Right ventricle myocardium superior (tissue), 1 donor: ENCODE data around the gene APOBEC3G. TPM values are rescaled to one million over a fixed set of nuclear protein-coding genes. Genes with fewer than 3 reads are reported as not detected.
"Not testable (repeated sequence)": the region's sequence is repeated elsewhere in the genome, so short reads cannot be mapped to it uniquely, and the experiment has no call there.

ENCODE experiments used
- ATAC-seq: fragments of 200-7000 bp; cut with Tn5 transposase; one replicate; pipeline ENCODE4 v1.9.1; 2020; ENCODE audit warnings: mild to moderate bottlenecking; ENCODE audit not compliant: poor library complexity
- DNase-seq: peaks from one replicate; pipeline ENCODE4 v3.0.0-alpha.2; 2020
- intact Hi-C: fragments of 100-400 bp; cut with DNase I; formaldehyde crosslinking; loops from one replicate; pipeline ENCODE4 v1.11.2; 2022
- total RNA-seq: library from RNA; stranded (reverse); fragmentation: NEBNext Ultra II Directional; extraction: Animal tissue kit (Norgen Biotek cat#: 25700); gene quantifications from one replicate; pipeline ENCODE4 v1.2.1, GENCODE V29; 2021
- donor health status: DM: no; HTN: yes; CAD: no; lungs with severe emphysema.

Gene APOBEC3G
- total RNA-seq, 1 donor from 2014 or later = 2.7 TPM

GRCh38 chr22:39061951-39062350, 15.1 kb upstream of the APOBEC3G start:
- intact Hi-C loops, ATAC-seq: not testable (repeated sequence)
- peak; percentile 6 for DNase-seq

- ATAC-seq, intact Hi-C loops: not testable (repeated sequence)
- DNase-seq = peak; percentile 3
Observed at GRCh38 chr22:39063904-39064303, 13.2 kb upstream of the APOBEC3G start.

GRCh38 chr22:39066442-39067276, 10.4 kb upstream of the APOBEC3G start:
- ATAC-seq, intact Hi-C loops: not testable (repeated sequence)

GRCh38 chr22:39068033-39068785, 8.9 kb upstream of the APOBEC3G start:
- ATAC-seq (no peak), DNase-seq (peak; percentile 23)
- intact Hi-C loops = no loop called here

More at GRCh38 chr22:39066442-39067276, 10.4 kb upstream of the APOBEC3G start:
- peak; percentile 8 for DNase-seq

- no peak for ATAC-seq
- DNase-seq = peak; percentile 31
- intact Hi-C loops = no loop called here
Observed at GRCh38 chr22:39070186-39070585, 6.9 kb upstream of the APOBEC3G start.

GRCh38 chr22:39072581-39072981, 4.5 kb upstream of the APOBEC3G start:
- ATAC-seq, intact Hi-C loops: not testable (repeated sequence)
- DNase-seq = peak; percentile 8

GRCh38 chr22:39073981-39074380, 3.1 kb upstream of the APOBEC3G start:
- ATAC-seq = no peak
- no peak for DNase-seq
- intact Hi-C loops = no loop called here

- intact Hi-C loops = not testable (repeated sequence)
- peak; percentile 31 for DNase-seq
- ATAC-seq = peak; percentile 93
Observed at GRCh38 chr22:39076155-39077025, 685 bp upstream of the APOBEC3G start.

- ATAC-seq, intact Hi-C loops: not testable (repeated sequence)
- peak; percentile 40 for DNase-seq
Observed at GRCh38 chr22:39077912-39078311, 837 bp downstream of the APOBEC3G start.

GRCh38 chr22:39078329-39078728, 1.3 kb downstream of the APOBEC3G start:
- DNase-seq (peak; percentile 27), ATAC-seq (no peak)
- intact Hi-C loops = no loop called here

GRCh38 chr22:39079054-39079637, 2.1 kb downstream of the APOBEC3G start:
- DNase-seq, intact Hi-C loops, ATAC-seq: not testable (repeated sequence)

- DNase-seq (no peak), ATAC-seq (no peak)
- intact Hi-C loops = no loop called here
Observed at GRCh38 chr22:39080052-39080762, 3.1 kb downstream of the APOBEC3G start.

GRCh38 chr22:39081016-39081415, 3.9 kb downstream of the APOBEC3G start:
- ATAC-seq (no peak), DNase-seq (peak; percentile 7)
- intact Hi-C loops = no loop called here

- intact Hi-C loops = no loop called here
- peak; percentile 7 for DNase-seq
Observed at GRCh38 chr22:39081598-39081997, 4.5 kb downstream of the APOBEC3G start.

GRCh38 chr22:39083212-39084165, 6.4 kb downstream of the APOBEC3G start:
- DNase-seq = no peak
- intact Hi-C loops = no loop called here
- no peak for ATAC-seq

More at GRCh38 chr22:39081598-39081997, 4.5 kb downstream of the APOBEC3G start:
- no peak for ATAC-seq

GRCh38 chr22:39084666-39085065, 7.6 kb downstream of the APOBEC3G start:
- DNase-seq (no peak), ATAC-seq (no peak)
- intact Hi-C loops = no loop called here

- intact Hi-C loops = no loop called here
- no peak for DNase-seq
- ATAC-seq = no peak
Observed at GRCh38 chr22:39087098-39087497, 10.0 kb downstream of the APOBEC3G start.
